ENCODE measurements around the gene RNF113A. TPM values are rescaled to one million over a fixed set of nuclear protein-coding genes. Genes with fewer than 3 reads are reported as not detected.

RNF113A gene
- 12.7 and 16.9 TPM in 2 replicates for total RNA-seq (ENCODE audit: low replicate concordance)
- long read RNA-seq, transcript RNF113A-201 (1 exons, 1,353 nt) = major isoform, 56 of 56 reads
- long read RNA-seq, partial matches to known transcripts = 0 of 56 reads
- long read RNA-seq, other reads (novel, unspliced or antisense) = 0 of 56 reads

GRCh38 chrX:119871599-119872395, at the start of gene RNF113A, which contains the start of gene NDUFA1:
Gene RNF113A (minus strand): TSS chrX:119871733. CDS start chrX:119871613, 120 bp downstream.
Gene NDUFA1 (plus strand): TSS chrX:119871832. CDS start chrX:119871912, 80 bp downstream.
- Mint-ChIP-seq H3K27me3 (no peaks in the 10 kb centered on the region), H3K36me3 (peaks cover 3% of the 10 kb centered on the region), H3K4me3 (peak within 1 kb of the TSS; percentile 96), H3K27ac (peak within 1 kb of the TSS; percentile 90), H3K9me3 (no peaks in the 10 kb centered on the region), H3K4me1 (ENCODE audit: unreplicated experiment) (no peaks in the 10 kb centered on the region)
- no peak for DNase-seq (ENCODE audit: extremely low spot score, unreplicated experiment)
- no peak for TF ChIP-seq CTCF (conservative IDR thresholded peaks at IDR 0.05)

GRCh38 chrX:119919835-119920585, 48.5 kb upstream of the RNF113A start:
- H3K4me1 Mint-ChIP-seq (ENCODE audit: unreplicated experiment) = no peaks in the 10 kb centered on the region
- no peak overlapping the region for H3K27ac Mint-ChIP-seq

GRCh38 chrX:119917877-119918276, 46.3 kb upstream of the RNF113A start:
- no peak overlapping the region for H3K27ac Mint-ChIP-seq
- no peak for DNase-seq (ENCODE audit: extremely low spot score, unreplicated experiment)
- H3K4me1 Mint-ChIP-seq (ENCODE audit: unreplicated experiment) = no peaks in the 10 kb centered on the region
- no peaks in the 10 kb centered on the region for H3K9me3 Mint-ChIP-seq
- TF ChIP-seq CTCF (conservative IDR thresholded peaks at IDR 0.05) = no peak
- H3K36me3 Mint-ChIP-seq = no peaks in the 10 kb centered on the region
- H3K4me3 Mint-ChIP-seq = no peak overlapping the region
- no peaks in the 10 kb centered on the region for H3K27me3 Mint-ChIP-seq

More at GRCh38 chrX:119919835-119920585, 48.5 kb upstream of the RNF113A start:
- H3K36me3 Mint-ChIP-seq = no peaks in the 10 kb centered on the region
- H3K27me3 Mint-ChIP-seq = no peaks in the 10 kb centered on the region
- no peaks in the 10 kb centered on the region for H3K9me3 Mint-ChIP-seq
- no peak overlapping the region for H3K4me3 Mint-ChIP-seq
- no peak for DNase-seq (ENCODE audit: extremely low spot score, unreplicated experiment)
- no peak for TF ChIP-seq CTCF (conservative IDR thresholded peaks at IDR 0.05)

- Mint-ChIP-seq H3K27ac (no peak overlapping the region), H3K9me3 (no peaks in the 10 kb centered on the region), H3K36me3 (no peaks in the 10 kb centered on the region), H3K27me3 (no peaks in the 10 kb centered on the region), H3K4me3 (no peak overlapping the region), H3K4me1 (ENCODE audit: unreplicated experiment) (no peaks in the 10 kb centered on the region)
- DNase-seq (ENCODE audit: extremely low spot score, unreplicated experiment) = no peak
- no peak for TF ChIP-seq CTCF (conservative IDR thresholded peaks at IDR 0.05)
These were observed 44.8 kb upstream of the RNF113A start for GRCh38 chrX:119916310-119916709.

GRCh38 chrX:119900976-119901375, 29.4 kb upstream of the RNF113A start:
- H3K4me1 Mint-ChIP-seq (ENCODE audit: unreplicated experiment) = no peaks in the 10 kb centered on the region
- DNase-seq (ENCODE audit: extremely low spot score, unreplicated experiment) = no peak
- H3K4me3 Mint-ChIP-seq = no peak overlapping the region
- H3K9me3 Mint-ChIP-seq = no peaks in the 10 kb centered on the region
- H3K36me3 Mint-ChIP-seq = no peaks in the 10 kb centered on the region
- no peak for TF ChIP-seq CTCF (conservative IDR thresholded peaks at IDR 0.05)
- H3K27ac Mint-ChIP-seq = no peak overlapping the region
- H3K27me3 Mint-ChIP-seq = no peaks in the 10 kb centered on the region
